Ovary (tissue), 3 donors: Measurements from ENCODE around the gene DUSP2.

Source experiments
- EP300 ChIP-seq: sonication (generic); formaldehyde crosslinking; IDR thresholded peaks from one replicate; pipeline ENCODE4 v1.6.1; 2017; ENCODE audit warnings: antibody characterized with exemption
- POLR2A ChIP-seq: fragments of 450-650 bp; IDR thresholded peaks from one replicate; pipeline ENCODE4 v1.6.1; 2017; ENCODE audit warnings: antibody characterized with exemption, mild to moderate bottlenecking, moderate library complexity
- TF ChIP-seq, protein P1 (sequence below), 3 donors: fragments of 450-650 bp in 2 of 3; fragments of 200-600 bp in 1 of 3; IDR thresholded peaks; one replicate each; pipeline versions ENCODE4 v1.5.1 to v1.8.0; 2016 to 2022; ENCODE audit warnings: antibody characterized with exemption in 3 of 3, mild to moderate bottlenecking in 1 of 3
- donor health status: DM: no; HTN: no; CAD: no.

- TF ChIP-seq, protein P1, sequence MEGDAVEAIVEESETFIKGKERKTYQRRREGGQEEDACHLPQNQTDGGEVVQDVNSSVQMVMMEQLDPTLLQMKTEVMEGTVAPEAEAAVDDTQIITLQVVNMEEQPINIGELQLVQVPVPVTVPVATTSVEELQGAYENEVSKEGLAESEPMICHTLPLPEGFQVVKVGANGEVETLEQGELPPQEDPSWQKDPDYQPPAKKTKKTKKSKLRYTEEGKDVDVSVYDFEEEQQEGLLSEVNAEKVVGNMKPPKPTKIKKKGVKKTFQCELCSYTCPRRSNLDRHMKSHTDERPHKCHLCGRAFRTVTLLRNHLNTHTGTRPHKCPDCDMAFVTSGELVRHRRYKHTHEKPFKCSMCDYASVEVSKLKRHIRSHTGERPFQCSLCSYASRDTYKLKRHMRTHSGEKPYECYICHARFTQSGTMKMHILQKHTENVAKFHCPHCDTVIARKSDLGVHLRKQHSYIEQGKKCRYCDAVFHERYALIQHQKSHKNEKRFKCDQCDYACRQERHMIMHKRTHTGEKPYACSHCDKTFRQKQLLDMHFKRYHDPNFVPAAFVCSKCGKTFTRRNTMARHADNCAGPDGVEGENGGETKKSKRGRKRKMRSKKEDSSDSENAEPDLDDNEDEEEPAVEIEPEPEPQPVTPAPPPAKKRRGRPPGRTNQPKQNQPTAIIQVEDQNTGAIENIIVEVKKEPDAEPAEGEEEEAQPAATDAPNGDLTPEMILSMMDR (IDR thresholded peaks at IDR 0.05) = no peak
- no peak for TF ChIP-seq POLR2A
- TF ChIP-seq EP300 = no peak
Measured at GRCh38 chr2:96191937-96192670, 46.9 kb upstream of the DUSP2 start.
